ENCODE results near the gene ZNF354B.
"Not testable (repeated sequence)": the region's sequence is repeated elsewhere in the genome, so short reads cannot be mapped to it uniquely, and the experiment has no call there.

The ZNF354B gene

DNA sequence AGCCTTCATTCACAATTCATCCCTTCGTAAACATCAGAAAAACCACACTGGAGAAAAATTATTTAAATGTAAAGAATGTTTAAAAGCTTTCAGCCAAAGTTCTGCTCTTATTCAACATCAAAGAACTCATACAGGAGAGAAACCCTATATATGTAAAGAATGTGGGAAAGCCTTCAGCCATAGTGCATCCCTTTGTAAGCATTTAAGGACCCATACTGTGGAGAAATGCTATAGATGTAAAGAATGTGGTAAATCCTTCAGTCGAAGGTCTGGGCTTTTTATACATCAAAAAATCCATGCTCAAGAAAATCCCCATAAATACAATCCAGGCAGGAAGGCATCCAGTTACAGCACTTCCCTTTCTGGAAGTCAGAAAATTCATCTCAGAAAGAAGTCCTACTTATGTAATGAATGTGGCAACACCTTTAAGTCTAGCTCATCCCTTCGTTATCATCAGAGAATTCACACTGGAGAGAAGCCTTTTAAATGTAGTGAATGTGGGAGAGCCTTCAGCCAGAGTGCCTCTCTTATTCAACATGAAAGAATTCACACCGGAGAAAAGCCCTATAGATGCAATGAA, 23.5 kb downstream of the ZNF354B start:
- not testable (repeated sequence) for DNase-seq (ENCODE audit: low read depth in 1 of 2, low spot score in 1 of 2)

DNA sequence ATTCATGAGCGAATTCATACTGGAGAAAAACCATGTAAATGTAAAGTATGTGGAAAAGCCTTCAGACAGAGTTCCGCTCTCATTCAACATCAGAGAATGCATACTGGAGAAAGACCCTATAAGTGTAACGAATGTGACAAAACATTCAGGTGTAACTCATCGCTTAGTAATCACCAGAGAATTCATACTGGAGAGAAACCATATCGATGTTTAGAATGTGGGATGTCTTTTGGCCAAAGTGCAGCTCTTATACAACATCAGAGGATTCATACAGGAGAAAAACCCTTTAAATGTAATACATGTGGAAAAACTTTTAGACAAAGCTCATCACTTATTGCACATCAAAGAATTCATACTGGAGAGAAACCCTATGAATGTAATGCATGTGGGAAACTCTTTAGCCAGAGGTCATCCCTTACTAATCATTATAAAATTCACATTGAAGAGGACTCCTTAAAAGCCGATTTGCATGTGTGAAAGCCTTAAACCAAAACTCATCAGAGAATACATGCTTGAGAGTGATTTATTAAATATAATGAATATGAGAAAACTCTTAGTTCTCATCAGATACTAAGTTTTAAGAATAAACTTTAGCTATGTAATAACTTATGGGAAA, 24.2 kb downstream of the ZNF354B start:
- no peak for DNase-seq (ENCODE audit: low read depth in 1 of 2, low spot score in 1 of 2)

DNA sequence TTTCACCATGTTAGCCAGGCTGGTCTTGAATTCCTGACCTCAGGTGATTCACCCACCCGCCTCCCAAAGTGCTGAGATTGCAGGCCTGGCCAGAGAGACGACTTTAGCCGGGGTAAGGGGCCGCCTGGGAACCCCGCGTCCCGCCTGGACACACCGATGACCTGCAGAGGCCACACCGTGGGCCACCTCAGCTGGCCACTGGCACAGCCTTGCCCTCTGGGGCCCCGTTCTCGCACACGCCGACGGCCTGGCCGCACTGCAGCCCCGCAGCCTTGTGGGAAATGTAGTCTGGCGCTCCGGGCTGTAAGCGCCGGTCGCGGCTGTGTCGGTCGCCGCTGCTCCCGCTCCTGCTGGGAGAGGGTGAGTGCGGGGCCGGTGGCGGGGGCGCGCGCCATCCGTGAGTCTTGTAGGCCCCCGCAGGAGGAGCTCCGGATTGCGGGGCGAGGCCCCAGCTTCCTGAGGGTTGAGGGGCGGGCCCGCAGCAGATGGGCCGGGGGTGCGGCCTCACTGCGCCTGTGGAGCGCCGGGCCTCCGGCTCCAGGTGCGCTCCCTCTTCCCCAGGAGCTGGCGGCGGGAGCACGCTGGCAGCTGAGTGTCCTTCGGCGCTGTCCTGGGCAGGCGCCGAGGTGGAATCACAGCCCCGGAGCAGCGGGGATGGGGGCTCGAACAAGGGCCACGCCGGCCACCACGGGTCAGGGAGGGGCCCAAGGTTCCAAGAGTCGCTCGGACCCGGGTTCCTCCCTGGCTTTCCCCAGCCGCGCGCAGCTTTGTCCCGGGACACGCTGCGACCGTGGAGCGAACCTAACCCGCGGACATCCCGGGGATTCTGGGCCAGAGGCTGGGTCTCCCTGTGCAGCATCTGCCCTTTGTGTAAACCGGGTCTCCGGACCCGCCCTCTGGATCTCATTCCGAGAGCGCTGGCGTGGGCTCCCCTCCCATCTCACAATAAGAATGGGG, 36.1 kb downstream of the ZNF354B start, which contains the start of gene ZFP2:
Gene ZFP2, plus strand, starts transcription at position 299 of the 957 bp plus-strand sequence. CDS start 35,401 bp downstream, outside the sequence.
- DNase-seq (ENCODE audit: low read depth in 1 of 2, low spot score in 1 of 2) = peak in 1 of 2 donors; percentile 24

DNA sequence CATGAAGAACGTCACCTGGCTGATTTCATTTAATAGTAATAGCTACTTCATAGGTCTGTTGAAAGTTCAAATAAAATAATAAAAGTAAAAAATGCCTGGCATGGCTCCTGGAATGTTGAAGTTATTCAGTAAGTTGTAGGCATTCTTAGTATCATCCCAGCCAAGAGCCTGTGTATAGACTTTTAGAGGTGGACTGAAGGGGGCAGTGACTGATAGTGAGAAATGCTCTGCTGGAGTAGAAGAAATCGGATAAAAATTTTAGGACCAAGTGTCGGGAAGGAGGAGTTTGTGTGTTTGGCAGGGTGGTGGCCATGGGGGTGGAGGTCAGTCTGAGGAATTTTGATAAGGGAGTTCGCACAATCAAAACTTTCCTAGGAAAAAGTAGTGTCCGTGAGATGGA, 39.5 kb downstream of the ZNF354B start:
- no peak for DNase-seq (ENCODE audit: low read depth in 1 of 2, low spot score in 1 of 2)

DNA sequence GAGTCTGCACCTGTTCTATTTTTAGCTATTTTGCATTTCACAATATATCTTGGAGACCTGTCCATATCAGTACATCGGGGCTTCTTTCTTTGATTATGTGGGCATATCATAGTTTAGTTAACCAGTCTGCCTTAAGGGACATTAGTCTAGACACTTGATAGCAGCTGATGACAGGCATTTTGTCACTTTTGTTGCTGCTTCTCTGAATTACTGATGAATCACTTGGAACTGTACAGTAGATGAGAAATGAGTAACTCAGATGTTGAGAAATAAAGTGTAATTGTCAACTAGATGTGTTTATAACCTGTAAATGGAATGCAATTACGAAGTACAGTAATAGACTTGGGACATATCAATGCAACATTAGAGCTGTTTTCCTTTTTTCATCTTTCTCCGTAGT, 43.1 kb downstream of the ZNF354B start:
- DNase-seq (ENCODE audit: low read depth in 1 of 2, low spot score in 1 of 2) = no peak

DNA sequence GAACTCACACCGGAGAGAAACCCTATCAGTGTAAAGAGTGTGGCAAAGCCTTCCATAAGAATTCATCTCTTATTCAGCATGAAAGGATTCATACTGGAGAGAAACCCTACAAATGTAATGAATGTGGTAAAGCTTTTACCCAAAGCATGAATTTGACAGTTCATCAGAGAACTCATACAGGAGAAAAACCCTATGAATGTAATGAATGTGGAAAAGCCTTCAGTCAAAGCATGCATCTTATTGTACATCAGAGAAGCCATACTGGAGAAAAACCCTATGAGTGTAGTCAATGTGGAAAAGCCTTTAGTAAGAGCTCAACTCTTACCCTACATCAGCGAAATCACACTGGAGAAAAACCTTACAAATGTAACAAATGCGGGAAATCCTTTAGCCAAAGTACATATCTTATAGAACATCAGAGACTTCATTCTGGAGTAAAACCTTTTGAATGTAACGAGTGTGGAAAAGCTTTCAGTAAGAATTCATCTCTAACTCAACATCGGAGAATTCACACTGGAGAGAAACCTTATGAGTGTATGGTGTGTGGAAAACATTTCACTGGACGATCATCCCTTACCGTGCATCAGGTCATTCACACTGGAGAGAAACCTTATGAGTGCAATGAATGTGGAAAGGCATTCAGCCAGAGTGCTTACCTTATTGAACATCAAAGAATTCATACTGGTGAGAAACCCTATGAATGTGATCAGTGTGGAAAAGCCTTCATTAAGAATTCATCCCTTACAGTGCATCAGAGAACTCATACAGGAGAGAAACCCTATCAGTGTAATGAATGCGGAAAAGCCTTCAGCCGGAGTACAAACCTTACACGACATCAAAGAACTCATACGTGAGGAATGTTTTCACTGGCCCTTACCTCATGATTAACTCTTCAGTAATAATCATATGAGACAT, 72.3 kb downstream of the ZNF354B start:
- DNase-seq (ENCODE audit: low read depth in 1 of 2, low spot score in 1 of 2) = no peak
